HCT116 (cell line): ENCODE results near the gene RPRD1B. TPM values are rescaled to one million over a fixed set of nuclear protein-coding genes. Genes with fewer than 3 reads are reported as not detected.

ENCODE experiments used
- ATAC-seq: fragments of 200-7000 bp; cut with Tn5 transposase; 2 replicates; pipeline ENCODE4 v1.9.1; 2020; ENCODE audit warnings: mild to moderate bottlenecking, moderate library complexity
- BruUV-seq: library from RNA; stranded (reverse); fragments of 400-500 nt; replicated peaks from 2 replicates; lab custom pipeline; 2021; lab: Mats Ljungman, UMichigan
- CTCF ChIA-PET: fragments of 300-600 bp; sonication (Branson Sonifier 250); formaldehyde crosslinking; loops from one replicate; lab custom pipeline; 2021; ENCODE audit warnings: antibody characterized with exemption; lab: Charles Lee
- POLR2A ChIA-PET: fragments of 300-600, 350-600 bp; sonication (Branson Sonifier 250); formaldehyde crosslinking; loops from one replicate; lab custom pipeline; 2021; ENCODE audit warnings: antibody characterized with exemption; lab: Charles Lee
- RAD21 ChIA-PET, 2 experiments: fragments of 300-600 bp; sonication (Branson Sonifier 250); formaldehyde crosslinking; loops; one replicate each; lab custom pipeline; 2023; ENCODE audit warnings: low total read pairs in 2 of 2; ENCODE audit not compliant: uncharacterized antibody in 2 of 2, unreplicated experiment in 2 of 2, low non-redundant PET in 1 of 2; lab: Charles Lee
- DNase-seq: peaks from one replicate; pipeline ENCODE4 v3.0.0-alpha.2; 2010; ENCODE audit warnings: low read depth, low spot score
- H2AFZ ChIP-seq: fragments of 200-600 bp; shearing (Covaris generic), sonication (generic); 2 replicates; pipeline ENCODE4 v1.6.1; 2017; ENCODE audit warnings: low read depth, mixed run types, mixed read lengths, antibody characterized with exemption, low read length; ENCODE audit not compliant: poor library complexity, severe bottlenecking
- H3K27ac ChIP-seq: 2 replicates; pipeline ENCODE4 v1.5.1; 2012; ENCODE audit warnings: low read depth, low read length
- H3K27me3 ChIP-seq: fragments of 200-600 bp; sonication (generic); 2 replicates; pipeline ENCODE4 v1.6.1; 2016; ENCODE audit warnings: mixed run types, low read length, mixed read lengths; ENCODE audit not compliant: insufficient read depth
- H3K36me3 ChIP-seq, 2 experiments: fragments of 200-500 bp in 1 of 2; fragments of 200-600 bp in 1 of 2; sonication (Bioruptor generic) in 1 of 2; sonication (generic) in 1 of 2; 2 replicates each; pipeline versions ENCODE4 v1.5.1 to v1.6.1; 2014 to 2016; ENCODE audit warnings: low read length in 2 of 2, inconsistent platforms in 1 of 2, mixed read lengths in 1 of 2, mixed run types in 1 of 2; ENCODE audit not compliant: insufficient read depth in 2 of 2, control insufficient read depth in 1 of 2
- H3K4me1 ChIP-seq, 2 experiments: fragments of 200-600 bp in 1 of 2; sonication (generic) in 1 of 2; 2 replicates each; pipeline versions ENCODE4 v1.5.1 to v1.6.1; 2012 to 2017; ENCODE audit warnings: low read length in 2 of 2, inconsistent platforms in 1 of 2, mild to moderate bottlenecking in 1 of 2, mixed read lengths in 1 of 2, mixed run types in 1 of 2, moderate library complexity in 1 of 2; ENCODE audit not compliant: insufficient read depth in 2 of 2, control insufficient read depth in 1 of 2
- H3K4me2 ChIP-seq: fragments of 200-600 bp; sonication (generic); 2 replicates; pipeline ENCODE4 v1.6.1; 2017; ENCODE audit warnings: mixed run types, low read length, mixed read lengths
- H3K4me3 ChIP-seq, 2 experiments: fragments of 200-600 bp in 1 of 2; sonication (generic) in 1 of 2; replicated peaks in 1 of 2; 2 replicates each; pipeline ENCODE4 v1.5.1; 2011 to 2016; ENCODE audit warnings: low read length in 2 of 2, control low read depth in 1 of 2, low read depth in 1 of 2, mild to moderate bottlenecking in 1 of 2, mixed read lengths in 1 of 2, mixed run types in 1 of 2
- H3K79me2 ChIP-seq: fragments of 200-600 bp; sonication (generic); 2 replicates; pipeline ENCODE4 v1.6.1; 2017; ENCODE audit warnings: mild to moderate bottlenecking, mixed run types, low read length, moderate library complexity, mixed read lengths; ENCODE audit not compliant: insufficient read depth
- H3K9ac ChIP-seq: fragments of 200-600 bp; sonication (generic); 2 replicates; pipeline ENCODE4 v1.6.1; 2016; ENCODE audit warnings: low read length, mixed read lengths
- H3K9me2 ChIP-seq: fragments of 200-600 bp; sonication (generic), shearing (Covaris generic); 2 replicates; pipeline ENCODE4 v1.6.1; 2017; ENCODE audit warnings: mixed run types, mild to moderate bottlenecking, moderate library complexity; ENCODE audit not compliant: insufficient read depth
- H3K9me3 ChIP-seq, 2 experiments: fragments of 200-500 bp in 1 of 2; fragments of 200-600 bp in 1 of 2; sonication (Bioruptor generic) in 1 of 2; sonication (generic) in 1 of 2; 2 replicates each; pipeline ENCODE4 v1.6.1; 2014 to 2017; ENCODE audit warnings: low read length in 2 of 2, mixed read lengths in 2 of 2, inconsistent platforms in 1 of 2, low read depth in 1 of 2, mild to moderate bottlenecking in 1 of 2, mixed run types in 1 of 2, moderate library complexity in 1 of 2; ENCODE audit not compliant: control insufficient read depth in 1 of 2, insufficient read depth in 1 of 2
- H4K20me1 ChIP-seq: fragments of 200-600 bp; sonication (generic), shearing (Covaris generic); 2 replicates; pipeline ENCODE4 v1.6.1; 2017; ENCODE audit warnings: mixed run types, mild to moderate bottlenecking, moderate library complexity; ENCODE audit not compliant: insufficient read depth
- ATF3 ChIP-seq: IDR thresholded peaks from 2 replicates; pipeline ENCODE4 v1.6.1; 2012
- CBX3 ChIP-seq: IDR thresholded peaks from 2 replicates; pipeline ENCODE4 v1.6.1; 2012; ENCODE audit warnings: low read depth
- CTCF ChIP-seq, 3 experiments: fragments of 200-600 bp in 1 of 3; sonication (generic) in 1 of 3; IDR thresholded peaks in 2 of 3; conservative IDR thresholded peaks in 1 of 3; 2 replicates each; pipeline ENCODE4 v1.5.1; 2012 to 2017; ENCODE audit warnings: low read depth in 2 of 3, low read length in 2 of 3, antibody characterized with exemption in 1 of 3, borderline replicate concordance in 1 of 3, control low read depth in 1 of 3, mild to moderate bottlenecking in 1 of 3, mixed read lengths in 1 of 3, mixed run types in 1 of 3, moderate library complexity in 1 of 3; ENCODE audit not compliant: insufficient read depth in 1 of 3
- ELF1 ChIP-seq: IDR thresholded peaks from 2 replicates; pipeline ENCODE4 v1.6.1; 2012; ENCODE audit warnings: low read depth, borderline replicate concordance
- EZH2 ChIP-seq: fragments of 200-600 bp; sonication (generic); IDR thresholded peaks from 2 replicates; pipeline ENCODE4 v1.6.1; 2017; ENCODE audit warnings: antibody characterized with exemption, mixed run types
- EZH2phosphoT487 ChIP-seq: fragments of 200-600 bp; IDR thresholded peaks from 2 replicates; pipeline ENCODE4 v1.6.1; 2018; ENCODE audit warnings: antibody characterized with exemption, borderline replicate concordance
- FOSL1 ChIP-seq: IDR thresholded peaks from 2 replicates; pipeline ENCODE4 v1.6.1; 2012; ENCODE audit warnings: low read depth
- JUND ChIP-seq: IDR thresholded peaks from 2 replicates; pipeline ENCODE4 v1.6.1; 2012
- MAX ChIP-seq: IDR thresholded peaks from 2 replicates; pipeline ENCODE4 v1.6.1; 2012
- POLR2A ChIP-seq: IDR thresholded peaks from 2 replicates; pipeline ENCODE4 v1.7.0; 2011; ENCODE audit warnings: borderline replicate concordance; ENCODE audit not compliant: insufficient read depth, insufficient read length; ENCODE audit errors: extremely low read depth
- POLR2AphosphoS5 ChIP-seq: IDR thresholded peaks from 2 replicates; pipeline ENCODE4 v1.6.1; 2011; ENCODE audit warnings: mild to moderate bottlenecking, low read depth, low read length, moderate library complexity
- RAD21 ChIP-seq: IDR thresholded peaks from 2 replicates; pipeline ENCODE4 v1.6.1; 2012; ENCODE audit warnings: low read depth, mild to moderate bottlenecking
- SIN3A ChIP-seq: IDR thresholded peaks from 2 replicates; pipeline ENCODE4 v1.6.1; 2012; ENCODE audit warnings: low read depth
- SP1 ChIP-seq: IDR thresholded peaks from 2 replicates; pipeline ENCODE4 v1.6.1; 2012; ENCODE audit warnings: low read depth
- SRF ChIP-seq: IDR thresholded peaks from 2 replicates; pipeline ENCODE4 v1.6.1; 2012; ENCODE audit warnings: low read depth
- YY1 ChIP-seq: IDR thresholded peaks from 2 replicates; pipeline ENCODE4 v1.6.1; 2011; ENCODE audit warnings: low read length, low read depth, moderate library complexity, mild to moderate bottlenecking; ENCODE audit not compliant: insufficient replicate concordance; ENCODE audit errors: extremely low read depth
- ZBTB33 ChIP-seq: IDR thresholded peaks from 2 replicates; pipeline ENCODE4 v1.6.1; 2011; ENCODE audit warnings: mild to moderate bottlenecking, low read length, moderate library complexity; ENCODE audit not compliant: insufficient replicate concordance; ENCODE audit errors: extremely low read depth
- ZFX ChIP-seq: fragments of 450-650 bp; IDR thresholded peaks from 2 replicates; pipeline ENCODE4 v1.6.1; 2017
- ZNF274 ChIP-seq: fragments of 200-500 bp; sonication (Bioruptor generic); IDR thresholded peaks from 2 replicates; pipeline ENCODE4 v1.6.1; 2014; ENCODE audit warnings: mild to moderate bottlenecking, low read depth, low read length, inconsistent platforms
- intact Hi-C: fragments of 100-400 bp; cut with micrococcal nuclease; formaldehyde crosslinking; loops from 2 replicates; pipeline ENCODE4 v1.10.0; 2022
- total RNA-seq: library from RNA; stranded (reverse); gene quantifications from one replicate; pipeline ENCODE4 v1.2.1, GENCODE V29; 2021; ENCODE audit not compliant: unreplicated experiment

The RPRD1B gene
- total RNA-seq, 1 experiment from 2014 or later: 30.7 TPM

GRCh38 chr20:38131588-38132121 lies 98.1 kb downstream of the RPRD1B start:
- H3K4me2 ChIP-seq: no peak overlapping the region
- RAD21 ChIA-PET: no interaction called here
- no peak overlapping the region for H3K4me3 ChIP-seq
- peaks cover 26 to 29% of the 10 kb centered on the region in 2 experiments for H3K4me1 ChIP-seq
- H3K79me2 ChIP-seq: no peaks in the 10 kb centered on the region
- H3K9me2 ChIP-seq: no peaks in the 10 kb centered on the region
- ATAC-seq: no peak
- CTCF ChIA-PET: no interaction called here
- TF ChIP-seq SIN3A (no peak), ZFX (no peak), EZH2 (no peak), ZNF274 (no peak), POLR2A (no peak), FOSL1 (no peak), EZH2phosphoT487 (no peak), SP1 (no peak), RAD21 (no peak), POLR2AphosphoS5 (no peak), JUND (no peak), MAX (no peak), ELF1 (no peak), CTCF (IDR thresholded peaks at IDR 0.05 in 2 of 3, conservative IDR thresholded peaks at IDR 0.05 in 1 of 3; ENCODE audit: borderline replicate concordance in 1 of 3, insufficient read depth in 1 of 3, low read depth in 2 of 3, low read length in 2 of 3) (no peak), ZBTB33 (no peak), CBX3 (no peak), SRF (no peak), ATF3 (no peak), YY1 (no peak)
- TF ChIP-seq, all 23 proteins: peak for 0
- Histone ChIP-seq H2AFZ (no peak overlapping the region), H3K9me3 (no peaks in the 10 kb centered on the region), H3K27ac (no peak overlapping the region), H3K27me3 (no peaks in the 10 kb centered on the region), H3K9ac (no peak overlapping the region), H3K36me3 (no peaks in the 10 kb centered on the region), H4K20me1 (no peaks in the 10 kb centered on the region)
- BruUV-seq: no TSS peak
- DNase-seq: no peak
- intact Hi-C loops: no loop called here
- POLR2A ChIA-PET: no interaction called here
